Esophagus squamous epithelium (tissue), 4 donors: Measurements from ENCODE around the gene SRGAP1.

Source experiments
- CTCF ChIP-seq, 6 experiments: fragments of 450-650 bp in 4 of 6; fragments of 200-600 bp in 2 of 6; sonication (generic) in 2 of 6; IDR thresholded peaks; one replicate each; pipeline ENCODE4 v1.5.1; 2016 to 2019; ENCODE audit warnings: antibody characterized with exemption in 6 of 6, mild to moderate bottlenecking in 4 of 6, moderate library complexity in 4 of 6
- POLR2A ChIP-seq, 4 donors: fragments of 450-650 bp; IDR thresholded peaks; one replicate each; pipeline ENCODE4 v1.6.1; 2017; ENCODE audit warnings: antibody characterized with exemption in 4 of 4, mild to moderate bottlenecking in 4 of 4, moderate library complexity in 3 of 4

- TF ChIP-seq CTCF (IDR thresholded peaks at IDR 0.05): no peak
- no peak for TF ChIP-seq POLR2A (IDR thresholded peaks at IDR 0.05)
Observed at GRCh38 chr12:63888908-63889635, 44.6 kb downstream of the SRGAP1 start.
